Inflammatory macrophage (primary cell): ENCODE results near the gene BLOC1S3.
A peak's percentile ranks its signal among the peaks of the same experiment; 100 is the strongest.

ENCODE experiments used
- DNase-seq, 2 donors: peaks; one replicate each; pipeline ENCODE4 v3.0.0-alpha.2; 2020 to 2022

Gene BLOC1S3

GRCh38 chr19:45162608-45163143 is 15.9 kb upstream of the BLOC1S3 start:
- no peak for DNase-seq

- no peak for DNase-seq
Measured at GRCh38 chr19:45163156-45163555, 15.4 kb upstream of the BLOC1S3 start.

- no peak for DNase-seq
Measured at GRCh38 chr19:45163751-45164460, 14.7 kb upstream of the BLOC1S3 start.

GRCh38 chr19:45164577-45165335 is 13.8 kb upstream of the BLOC1S3 start:
- peak; percentile 84 to 95 for DNase-seq

GRCh38 chr19:45166723-45167252 is 11.8 kb upstream of the BLOC1S3 start:
- DNase-seq: no peak

- DNase-seq: no peak
Measured at GRCh38 chr19:45168767-45169351, 9.7 kb upstream of the BLOC1S3 start.

- DNase-seq: no peak
Measured at GRCh38 chr19:45169602-45170001, 9.0 kb upstream of the BLOC1S3 start.

GRCh38 chr19:45170146-45171106 is 8.2 kb upstream of the BLOC1S3 start:
- no peak for DNase-seq

- no peak for DNase-seq
Measured at GRCh38 chr19:45171211-45171623, 7.4 kb upstream of the BLOC1S3 start.

- no peak for DNase-seq
Measured at GRCh38 chr19:45172173-45172572, 6.4 kb upstream of the BLOC1S3 start.

GRCh38 chr19:45172611-45173208 is 5.9 kb upstream of the BLOC1S3 start:
- no peak for DNase-seq

GRCh38 chr19:45173816-45174215 is 4.8 kb upstream of the BLOC1S3 start:
- DNase-seq: no peak

GRCh38 chr19:45175515-45176345 is 2.9 kb upstream of the BLOC1S3 start:
- DNase-seq: peak; percentile 57 to 67

GRCh38 chr19:45177817-45178261 is 745 bp upstream of the BLOC1S3 start, which contains the start of gene TRAPPC6A:
TSS of gene TRAPPC6A (minus strand) at chr19:45178237. CDS start at chr19:45178218, 19 bp downstream.
- DNase-seq: peak; percentile 93 to 94

GRCh38 chr19:45179072-45179891 is 698 bp downstream of the BLOC1S3 start:
- DNase-seq: peak; percentile 19 to 65

GRCh38 chr19:45179892-45180370 is 1.3 kb downstream of the BLOC1S3 start:
- DNase-seq: no peak

- DNase-seq: peak in 1 of 2 donors; percentile 14
Measured at GRCh38 chr19:45180936-45181335, 2.4 kb downstream of the BLOC1S3 start.

GRCh38 chr19:45182758-45183157 is 4.2 kb downstream of the BLOC1S3 start:
- DNase-seq: peak in 1 of 2 donors; percentile 18

- DNase-seq: no peak
Measured at GRCh38 chr19:45184115-45184514, 5.5 kb downstream of the BLOC1S3 start.
